Smooth muscle cell of bladder (primary cell): Measurements from ENCODE around the gene TM4SF20. TPM values are rescaled to one million over a fixed set of nuclear protein-coding genes. Genes with fewer than 3 reads are reported as not detected.

ENCODE experiments used
- total RNA-seq: library from RNA; depleted of rRNA; stranded (reverse); fragments of >200 nt; gene quantifications from 2 replicates; pipeline ENCODE4 v1.2.3, GENCODE V29; 2014

TM4SF20 gene, protein sequence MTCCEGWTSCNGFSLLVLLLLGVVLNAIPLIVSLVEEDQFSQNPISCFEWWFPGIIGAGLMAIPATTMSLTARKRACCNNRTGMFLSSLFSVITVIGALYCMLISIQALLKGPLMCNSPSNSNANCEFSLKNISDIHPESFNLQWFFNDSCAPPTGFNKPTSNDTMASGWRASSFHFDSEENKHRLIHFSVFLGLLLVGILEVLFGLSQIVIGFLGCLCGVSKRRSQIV
- under 0.01 and 0.09 TPM in 2 replicates for total RNA-seq

DNA sequence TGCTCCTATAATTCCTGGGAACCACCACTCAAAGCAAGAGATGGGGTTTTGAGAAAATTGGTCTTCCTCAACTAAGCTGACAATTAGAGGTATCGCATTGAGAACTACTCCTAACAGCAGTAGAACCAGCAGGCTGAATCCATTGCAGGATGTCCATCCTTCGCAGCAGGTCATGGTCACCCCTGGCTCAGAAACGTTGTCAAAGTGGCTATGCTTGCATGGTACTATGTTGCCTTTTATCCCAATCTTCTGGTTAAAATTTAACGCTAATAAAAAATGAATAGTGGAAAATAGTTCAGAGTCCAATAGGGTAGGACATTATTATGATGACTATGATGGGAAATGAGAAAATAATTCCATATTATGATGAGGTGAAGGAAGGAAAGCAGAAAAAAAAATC lies at the start of gene TM4SF20:
Gene TM4SF20, minus strand, starts transcription at position 212 of the 400 bp plus-strand sequence. Its CDS starts 38 bp downstream, at position 174.

GRCh38 chr2:227387583-227387982 lies 8.5 kb upstream of the TM4SF20 start, which contains the start of gene SCYGR1:
Gene SCYGR1 (minus strand): TSS chr2:227387949. CDS start chr2:227387949, 0 bp downstream.

DNA sequence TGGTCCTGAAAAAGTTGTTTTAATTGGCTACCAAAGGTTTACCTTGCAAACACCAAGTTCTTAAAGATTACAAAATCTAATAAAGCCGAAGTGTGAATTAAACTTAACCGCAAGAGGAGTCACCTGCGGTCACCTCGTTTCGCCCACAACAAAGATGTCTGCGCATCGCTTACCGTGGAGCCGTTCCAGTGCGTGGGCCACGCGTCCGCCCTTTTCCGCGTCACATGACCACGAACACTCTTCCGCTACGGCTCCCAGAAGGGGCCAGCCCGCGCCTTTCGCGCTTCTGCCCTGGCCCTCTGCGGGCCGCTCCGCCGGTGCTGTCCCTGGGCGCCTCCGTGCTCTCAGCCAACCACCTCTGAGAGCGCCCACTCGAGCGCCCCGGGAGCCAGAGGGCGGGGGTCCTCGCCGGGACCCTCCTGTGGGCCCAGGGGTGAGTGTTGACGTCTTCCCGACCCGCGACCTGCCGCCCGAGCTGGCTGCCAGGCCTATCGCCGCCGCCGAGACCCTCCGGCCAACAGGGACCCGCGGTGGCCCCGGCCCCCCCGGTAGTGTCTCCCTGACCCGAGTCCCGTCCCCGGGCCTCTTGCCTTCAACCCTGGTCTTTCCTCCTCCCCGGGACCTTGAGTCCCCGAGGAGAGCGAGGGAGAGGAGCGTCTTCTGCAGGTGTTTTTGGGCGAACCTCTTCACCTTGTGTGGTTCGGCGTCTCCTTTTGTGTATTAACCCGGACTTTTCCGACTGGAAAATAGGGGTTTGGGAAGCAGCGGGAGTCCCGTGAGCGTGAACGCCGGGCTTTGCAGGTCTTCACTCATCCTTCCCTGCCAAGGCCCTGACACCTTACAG lies 53.9 kb downstream of the TM4SF20 start, which contains the start of gene MFF:
Gene MFF, plus strand, starts transcription at position 257 of the 844 bp plus-strand sequence. CDS start 5,415 bp downstream, outside the sequence.

Other genes starting within 250 kb of the TM4SF20 start
- gene COL4A4, start 215.1 kb downstream of the TM4SF20 start, total RNA-seq: 0.14 and 0.65 TPM in 2 replicates
- gene COL4A3, start 214.7 kb downstream of the TM4SF20 start, total RNA-seq: under 0.01 and 0.18 TPM in 2 replicates
- 78.4 and 89.6 TPM in 2 replicates for gene MFF, start 54.1 kb downstream of the TM4SF20 start, total RNA-seq
- gene SCYGR1, start 8.6 kb upstream of the TM4SF20 start, total RNA-seq: not detected in 2 replicates
- 56.0 and 68.4 TPM in 2 replicates for gene AGFG1, start 92.8 kb upstream of the TM4SF20 start, total RNA-seq
- gene SCYGR2, start 219.6 kb upstream of the TM4SF20 start, total RNA-seq: not detected in 2 replicates
- not detected in 2 replicates for gene SCYGR3, start 235.5 kb upstream of the TM4SF20 start, total RNA-seq
- 0.09 TPM in 1 of 2 replicates, not detected in the other for gene SCYGR4, start 238.2 kb upstream of the TM4SF20 start, total RNA-seq